Measurements from ENCODE around the gene WDR33.
"Not testable (repeated sequence)": the region's sequence is repeated elsewhere in the genome, so short reads cannot be mapped to it uniquely, and the experiment has no call there.

The WDR33 gene

GRCh38 chr2:127762441-127762840 is 48.5 kb downstream of the WDR33 start:
- DNase-seq = no peak

- DNase-seq = no peak
These were observed 51.0 kb downstream of the WDR33 start for GRCh38 chr2:127759931-127760330.

- no peak for DNase-seq
These were observed 56.8 kb downstream of the WDR33 start for GRCh38 chr2:127754186-127754585.

- DNase-seq = no peak
These were observed 57.6 kb downstream of the WDR33 start for GRCh38 chr2:127753374-127753773.

GRCh38 chr2:127749537-127749936 is 61.4 kb downstream of the WDR33 start:
- not testable (repeated sequence) for DNase-seq

- DNase-seq = no peak
These were observed 63.4 kb downstream of the WDR33 start for GRCh38 chr2:127747621-127748020.

GRCh38 chr2:127743477-127744026 is 67.4 kb downstream of the WDR33 start:
- no peak for DNase-seq

- no peak for DNase-seq
These were observed 70.2 kb downstream of the WDR33 start for GRCh38 chr2:127740665-127741288.

- DNase-seq = no peak
These were observed 71.2 kb downstream of the WDR33 start for GRCh38 chr2:127739800-127740199.

GRCh38 chr2:127737892-127738291 is 73.1 kb downstream of the WDR33 start:
- no peak for DNase-seq

GRCh38 chr2:127735537-127736399 is 75.2 kb downstream of the WDR33 start:
- no peak for DNase-seq

GRCh38 chr2:127735044-127735443 is 75.9 kb downstream of the WDR33 start:
- DNase-seq = no peak

- no peak for DNase-seq
These were observed 77.0 kb downstream of the WDR33 start for GRCh38 chr2:127733816-127734537.

GRCh38 chr2:127733113-127733815 is 77.7 kb downstream of the WDR33 start:
- no peak for DNase-seq

- no peak for DNase-seq
These were observed 84.7 kb downstream of the WDR33 start for GRCh38 chr2:127726158-127726880.

- DNase-seq = no peak
These were observed 88.2 kb downstream of the WDR33 start for GRCh38 chr2:127722807-127723206.

GRCh38 chr2:127721978-127722355 is 89.0 kb downstream of the WDR33 start:
- no peak for DNase-seq

- no peak for DNase-seq
These were observed 89.5 kb downstream of the WDR33 start for GRCh38 chr2:127721311-127721977.

- no peak for DNase-seq
These were observed 91.4 kb downstream of the WDR33 start for GRCh38 chr2:127719301-127720218.

- no peak for DNase-seq
These were observed 92.7 kb downstream of the WDR33 start for GRCh38 chr2:127718271-127718670.

Measured in CD4-positive, alpha-beta T cell treated with Interleukin-4 for 4 hours (primary cell).